ENCODE measurements around the gene GNMT.

Gene GNMT

DNA sequence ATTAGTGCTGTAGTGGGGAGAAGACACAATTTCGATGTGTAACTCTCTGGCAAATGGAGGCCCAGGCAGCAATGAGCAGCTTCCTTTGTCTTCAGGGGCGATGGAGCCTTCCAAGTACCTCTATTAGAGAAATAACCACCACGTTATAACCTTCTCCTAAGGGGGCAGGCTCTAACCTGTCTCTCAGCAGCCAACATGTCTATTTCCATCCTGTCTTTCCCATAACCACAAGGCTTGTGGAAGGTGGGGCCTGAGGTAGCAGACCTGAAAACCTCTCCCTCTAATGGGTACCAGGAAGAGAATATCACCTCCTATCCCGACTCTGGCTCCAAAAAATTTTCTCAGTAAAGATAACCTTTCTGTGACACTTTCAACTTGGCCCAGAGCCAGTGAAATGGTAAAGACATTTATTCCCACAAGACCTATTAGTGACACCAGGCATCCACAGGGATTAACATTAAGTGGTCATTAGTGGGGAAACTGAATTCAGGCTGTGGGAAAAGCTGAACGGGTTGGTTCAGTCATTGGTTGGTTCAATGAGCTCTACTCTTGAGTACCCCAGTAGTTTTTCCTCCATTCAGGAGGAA, 14.5 kb downstream of the GNMT start:
- Histone ChIP-seq H3K18ac (ENCODE audit: low read depth in 1 of 2, low read length in 2 of 2) (no peak overlapping the region), H3K23ac (ENCODE audit: low read length in 2 of 2) (no peak overlapping the region), H2BK5ac (ENCODE audit: low read depth, low read length, poor library complexity, severe bottlenecking) (no peak overlapping the region), H4K91ac (ENCODE audit: low read length) (no peak overlapping the region), H2AK5ac (ENCODE audit: low read length, severe bottlenecking) (no peak overlapping the region), H4K8ac (ENCODE audit: low read length) (no peak overlapping the region), H3K27ac (ENCODE audit: low read length, poor library complexity, severe bottlenecking) (no peak overlapping the region), H3K36me3 (ENCODE audit: control insufficient read depth in 1 of 2, insufficient read depth in 2 of 2, low read depth in 1 of 2, low read length in 2 of 2) (peaks cover 8 to 9% of the 10 kb centered on the region in 2 experiments), H2BK15ac (ENCODE audit: low read depth, poor library complexity, severe bottlenecking) (no peak overlapping the region), H3K27me3 (ENCODE audit: control insufficient read depth in 1 of 2, insufficient read depth in 1 of 2, low read length in 2 of 2) (no peaks in the 10 kb centered on the region), H2BK12ac (ENCODE audit: low read length in 2 of 2) (no peak overlapping the region), H2AFZ (ENCODE audit: low read depth, low read length) (no peak overlapping the region), H3K4me2 (ENCODE audit: low read length, poor library complexity, severe bottlenecking) (no peak overlapping the region), H3K4me3 (ENCODE audit: insufficient read depth in 1 of 2, low read depth in 1 of 2, low read length in 2 of 2) (no peak overlapping the region), H3K4ac (ENCODE audit: low read depth in 1 of 2, low read length in 2 of 2) (no peak overlapping the region), H2BK120ac (ENCODE audit: low read depth, low read length) (no peak overlapping the region), H3K14ac (ENCODE audit: low read length in 2 of 2) (no peak overlapping the region), H3K9ac (ENCODE audit: low read length) (no peak overlapping the region), H3K9me3 (ENCODE audit: control insufficient read depth, low read length) (no peaks in the 10 kb centered on the region), H3K79me1 (replicated peaks; ENCODE audit: low read length, poor library complexity, severe bottlenecking) (peaks cover 13% of the 10 kb centered on the region), H3K4me1 (ENCODE audit: control insufficient read depth, insufficient read depth, low read depth, low read length) (peaks cover 15% of the 10 kb centered on the region)
- no peak for DNase-seq
- 100% methylated on average over 5 of the region's 5 CpGs for WGBS

DNA sequence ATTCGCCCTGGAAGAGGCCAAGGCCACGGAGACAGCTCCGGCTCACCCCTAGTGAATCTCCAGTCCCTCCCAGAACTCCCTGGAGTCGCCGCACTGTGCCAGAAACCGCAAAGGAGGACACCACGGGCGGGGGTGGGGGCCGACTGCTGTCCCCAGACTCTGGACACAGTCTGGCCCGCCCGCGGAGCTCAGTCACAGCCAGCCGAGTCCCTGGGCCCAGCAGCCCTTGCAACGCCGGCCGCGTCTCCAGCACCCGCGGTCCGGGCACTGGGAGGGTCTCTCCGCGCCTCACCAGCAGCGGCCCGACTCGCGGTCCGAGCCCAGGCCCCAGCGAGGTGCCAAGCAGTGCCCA, 17.9 kb downstream of the GNMT start:
- Histone ChIP-seq H3K9me3 (ENCODE audit: control insufficient read depth, low read length) (no peaks in the 10 kb centered on the region), H3K79me1 (replicated peaks; ENCODE audit: low read length, poor library complexity, severe bottlenecking) (peaks cover 12% of the 10 kb centered on the region), H2AFZ (ENCODE audit: low read depth, low read length) (peak overlapping the region; percentile 36), H2AK5ac (ENCODE audit: low read length, severe bottlenecking) (no peak overlapping the region), H3K36me3 (ENCODE audit: control insufficient read depth in 1 of 2, insufficient read depth in 2 of 2, low read depth in 1 of 2, low read length in 2 of 2) (peaks cover 7 to 9% of the 10 kb centered on the region in 2 experiments), H2BK120ac (ENCODE audit: low read depth, low read length) (peak overlapping the region; percentile 94), H3K27ac (ENCODE audit: low read length, poor library complexity, severe bottlenecking) (peak overlapping the region; percentile 3), H3K14ac (ENCODE audit: low read length in 2 of 2) (peak overlapping the region in 1 of 2 experiments; percentile 96), H2BK12ac (ENCODE audit: low read length in 2 of 2) (peak overlapping the region in 1 of 2 experiments; percentile 3), H3K23ac (ENCODE audit: low read length in 2 of 2) (no peak overlapping the region), H4K8ac (ENCODE audit: low read length) (peak overlapping the region; percentile 78), H3K4me1 (ENCODE audit: control insufficient read depth, insufficient read depth, low read depth, low read length) (peaks cover 10% of the 10 kb centered on the region), H4K91ac (ENCODE audit: low read length) (peak overlapping the region; percentile 9), H3K9ac (ENCODE audit: low read length) (peak overlapping the region; percentile 93), H3K4me3 (ENCODE audit: insufficient read depth in 1 of 2, low read depth in 1 of 2, low read length in 2 of 2) (peak overlapping the region; percentile 81 to 85), H2BK15ac (ENCODE audit: low read depth, poor library complexity, severe bottlenecking) (peak overlapping the region; percentile 37), H2BK5ac (ENCODE audit: low read depth, low read length, poor library complexity, severe bottlenecking) (peak overlapping the region; percentile 74), H3K4ac (ENCODE audit: low read depth in 1 of 2, low read length in 2 of 2) (peak overlapping the region; percentile 89 to 95), H3K18ac (ENCODE audit: low read depth in 1 of 2, low read length in 2 of 2) (peak overlapping the region; percentile 70 to 83), H3K4me2 (ENCODE audit: low read length, poor library complexity, severe bottlenecking) (peak overlapping the region; percentile 99), H3K27me3 (ENCODE audit: control insufficient read depth in 1 of 2, insufficient read depth in 1 of 2, low read length in 2 of 2) (no peaks in the 10 kb centered on the region)
- peak; percentile 61 for DNase-seq
- WGBS, result under 1% methylated on average over 25 of the region's 28 CpGs

DNA sequence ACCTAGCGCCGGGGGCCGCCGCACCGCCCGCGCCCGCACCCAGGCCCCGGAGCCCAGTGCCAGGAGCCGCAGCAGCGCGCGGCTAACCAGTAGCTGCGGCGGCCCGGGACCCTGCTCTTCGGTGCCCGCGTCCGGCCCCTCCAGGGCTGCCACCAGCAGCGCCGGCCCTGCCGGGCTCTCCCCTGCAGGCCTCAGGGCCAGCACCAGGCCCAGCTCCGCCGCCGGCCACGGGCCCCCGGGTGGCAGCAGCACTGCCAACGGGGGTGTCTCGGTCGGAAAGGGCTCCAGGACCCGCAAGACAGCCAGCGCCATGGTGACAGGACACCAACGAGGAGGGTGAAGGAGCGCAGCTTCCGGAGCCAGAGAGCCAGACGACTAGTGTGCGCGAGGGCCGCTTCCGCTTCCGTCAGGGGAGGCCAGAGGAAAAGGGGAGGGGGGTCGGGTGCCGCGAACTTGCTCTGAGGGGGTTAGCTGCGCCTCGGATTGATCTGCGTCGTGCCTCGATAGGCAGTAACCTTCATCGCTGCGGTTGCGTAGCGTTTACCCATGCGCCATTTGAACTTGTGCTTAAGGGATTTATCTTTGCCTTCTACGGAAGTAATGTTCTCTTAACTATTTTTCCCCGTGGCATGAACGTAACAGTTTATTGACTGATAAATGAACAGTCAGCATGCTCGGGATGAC, 18.4 kb downstream of the GNMT start, which contains the start of gene PEX6:
PEX6 (minus strand) TSS at position 343 of the 684 bp plus-strand sequence; CDS start at position 312, 31 bp downstream.
- Histone ChIP-seq H2BK12ac (ENCODE audit: low read length in 2 of 2) (peak within 1 kb of the TSS; percentile 3 to 45), H2AFZ (ENCODE audit: low read depth, low read length) (peak within 1 kb of the TSS; percentile 68), H3K9me3 (ENCODE audit: control insufficient read depth, low read length) (no peaks in the 10 kb centered on the region), H3K4ac (ENCODE audit: low read depth in 1 of 2, low read length in 2 of 2) (peak within 1 kb of the TSS; percentile 89 to 95), H4K8ac (ENCODE audit: low read length) (peak within 1 kb of the TSS; percentile 92), H3K27ac (ENCODE audit: low read length, poor library complexity, severe bottlenecking) (peak within 1 kb of the TSS; percentile 67), H3K18ac (ENCODE audit: low read depth in 1 of 2, low read length in 2 of 2) (peak within 1 kb of the TSS; percentile 70 to 83), H3K4me2 (ENCODE audit: low read length, poor library complexity, severe bottlenecking) (peak within 1 kb of the TSS; percentile 99), H2BK15ac (ENCODE audit: low read depth, poor library complexity, severe bottlenecking) (peak within 1 kb of the TSS; percentile 37), H3K27me3 (ENCODE audit: control insufficient read depth in 1 of 2, insufficient read depth in 1 of 2, low read length in 2 of 2) (no peaks in the 10 kb centered on the region), H4K91ac (ENCODE audit: low read length) (peak within 1 kb of the TSS; percentile 78), H3K79me1 (replicated peaks; ENCODE audit: low read length, poor library complexity, severe bottlenecking) (peaks cover 10% of the 10 kb centered on the region), H3K4me3 (ENCODE audit: insufficient read depth in 1 of 2, low read depth in 1 of 2, low read length in 2 of 2) (peak within 1 kb of the TSS; percentile 81 to 85), H2AK5ac (ENCODE audit: low read length, severe bottlenecking) (no peak within 1 kb of the TSS), H2BK5ac (ENCODE audit: low read depth, low read length, poor library complexity, severe bottlenecking) (peak within 1 kb of the TSS; percentile 74), H3K9ac (ENCODE audit: low read length) (peak within 1 kb of the TSS; percentile 93), H3K23ac (ENCODE audit: low read length in 2 of 2) (peak within 1 kb of the TSS in 1 of 2 experiments; percentile 60), H3K4me1 (ENCODE audit: control insufficient read depth, insufficient read depth, low read depth, low read length) (peaks cover 11% of the 10 kb centered on the region), H3K14ac (ENCODE audit: low read length in 2 of 2) (peak within 1 kb of the TSS in 1 of 2 experiments; percentile 96), H3K36me3 (ENCODE audit: control insufficient read depth in 1 of 2, insufficient read depth in 2 of 2, low read depth in 1 of 2, low read length in 2 of 2) (peaks cover 1 to 6% of the 10 kb centered on the region in 2 experiments), H2BK120ac (ENCODE audit: low read depth, low read length) (peak within 1 kb of the TSS; percentile 94)
- WGBS, result under 1% methylated on average over 57 of the region's 59 CpGs
- DNase-seq, result peak; percentile 91

DNA sequence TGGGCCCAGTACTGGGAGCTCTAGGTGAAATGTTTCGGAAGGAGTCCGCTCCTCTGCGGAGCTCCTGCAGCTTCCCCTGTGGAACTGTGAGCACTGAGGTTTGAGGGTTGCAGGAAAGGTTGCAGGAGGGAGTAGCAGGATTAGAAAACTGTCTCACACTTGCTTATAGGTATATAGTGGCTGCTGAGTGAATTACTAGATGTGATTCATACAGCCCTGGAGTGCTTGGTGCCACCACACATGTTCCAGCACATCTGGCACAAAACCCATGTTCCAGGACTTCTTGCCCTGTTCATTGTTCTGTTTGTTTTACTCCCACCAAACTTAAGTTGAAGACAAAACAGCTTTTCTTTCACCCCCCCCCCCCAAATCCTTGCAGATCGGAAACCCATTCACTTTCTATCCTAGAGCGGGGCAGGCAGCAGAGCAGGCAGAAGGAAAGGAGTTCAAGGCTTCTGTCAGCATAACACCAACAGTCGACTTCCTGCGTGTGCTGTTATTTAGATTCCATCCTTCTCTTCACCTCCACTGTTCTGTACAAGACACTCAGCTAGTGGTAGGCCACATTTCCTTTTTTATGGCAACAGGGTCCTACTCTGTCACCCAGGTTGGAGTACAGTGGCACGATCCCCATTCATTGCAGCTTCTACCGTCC, 19.1 kb downstream of the GNMT start:
- Histone ChIP-seq H2BK12ac (ENCODE audit: low read length in 2 of 2) (peak overlapping the region in 1 of 2 experiments; percentile 45), H3K9me3 (ENCODE audit: control insufficient read depth, low read length) (no peaks in the 10 kb centered on the region), H3K4me1 (ENCODE audit: control insufficient read depth, insufficient read depth, low read depth, low read length) (peaks cover 11% of the 10 kb centered on the region), H3K27me3 (ENCODE audit: control insufficient read depth in 1 of 2, insufficient read depth in 1 of 2, low read length in 2 of 2) (no peaks in the 10 kb centered on the region), H3K4me2 (ENCODE audit: low read length, poor library complexity, severe bottlenecking) (peak overlapping the region; percentile 99), H2AFZ (ENCODE audit: low read depth, low read length) (no peak overlapping the region), H3K9ac (ENCODE audit: low read length) (peak overlapping the region; percentile 93), H3K4me3 (ENCODE audit: insufficient read depth in 1 of 2, low read depth in 1 of 2, low read length in 2 of 2) (peak overlapping the region; percentile 81 to 85), H3K23ac (ENCODE audit: low read length in 2 of 2) (no peak overlapping the region), H3K14ac (ENCODE audit: low read length in 2 of 2) (no peak overlapping the region), H2AK5ac (ENCODE audit: low read length, severe bottlenecking) (no peak overlapping the region), H4K91ac (ENCODE audit: low read length) (no peak overlapping the region), H2BK5ac (ENCODE audit: low read depth, low read length, poor library complexity, severe bottlenecking) (no peak overlapping the region), H2BK15ac (ENCODE audit: low read depth, poor library complexity, severe bottlenecking) (peak overlapping the region; percentile 21), H3K27ac (ENCODE audit: low read length, poor library complexity, severe bottlenecking) (peak overlapping the region; percentile 67), H3K18ac (ENCODE audit: low read depth in 1 of 2, low read length in 2 of 2) (peak overlapping the region; percentile 49 to 55), H4K8ac (ENCODE audit: low read length) (peak overlapping the region; percentile 92), H3K79me1 (replicated peaks; ENCODE audit: low read length, poor library complexity, severe bottlenecking) (peaks cover 8% of the 10 kb centered on the region), H3K36me3 (ENCODE audit: control insufficient read depth in 1 of 2, insufficient read depth in 2 of 2, low read depth in 1 of 2, low read length in 2 of 2) (peaks cover 0 to 6% of the 10 kb centered on the region in 2 experiments), H2BK120ac (ENCODE audit: low read depth, low read length) (peak overlapping the region; percentile 38), H3K4ac (ENCODE audit: low read depth in 1 of 2, low read length in 2 of 2) (peak overlapping the region; percentile 81 to 82)
- WGBS, result 64% methylated on average over 9 of the region's 9 CpGs
- DNase-seq, result peak; percentile 67
